Measurements from ENCODE around the gene BPIFB4. TPM values are rescaled to one million over a fixed set of nuclear protein-coding genes. Genes with fewer than 3 reads are reported as not detected.

Gene BPIFB4
- total and polyA plus RNA-seq, 9 of the 15 experiments (the other 6 are each of a cell fraction or from before 2014, with no cell fraction given), result not detected

DNA sequence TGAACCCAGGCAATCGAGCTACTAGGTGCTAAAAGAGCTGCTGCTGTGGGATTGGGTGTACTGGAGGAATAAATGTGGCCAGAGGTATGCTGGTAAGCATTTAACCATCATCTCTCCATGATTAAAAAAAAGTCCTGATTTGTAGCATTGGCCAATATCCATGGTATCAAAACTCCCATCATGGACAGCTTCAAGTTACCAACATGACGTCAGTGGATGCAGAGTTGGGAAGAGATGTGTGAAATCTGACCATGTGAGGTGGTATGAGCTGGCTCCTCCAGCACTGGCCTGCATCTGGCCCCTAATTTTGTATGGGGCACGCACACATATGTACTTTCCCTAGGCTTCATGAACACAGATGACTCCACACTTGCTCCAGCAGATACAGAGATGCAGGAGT is 11.7 kb downstream of the BPIFB4 start:
- H3K4me1 ChIP-seq (replicated peaks in 1 of 2; ENCODE audit: control insufficient read depth in 2 of 2, insufficient read depth in 2 of 2, low read length in 2 of 2), result no peaks in the 10 kb centered on the region
- H2AFZ ChIP-seq (ENCODE audit: low read depth, low read length), result no peak overlapping the region
- intact Hi-C loops (cut with micrococcal nuclease), result loop anchor here (10.0 kb wide), 1 partner anchor 296 kb away; no protein-coding TSS in a partner anchor
- H3K4me3 ChIP-seq, result no peak overlapping the region
- no peaks in the 10 kb centered on the region for H3K9me1 ChIP-seq (ENCODE audit: control insufficient read depth, insufficient read depth, low read length)
- H3K36me3 ChIP-seq (ENCODE audit: control insufficient read depth, insufficient read depth, low read length), result no peaks in the 10 kb centered on the region
- no peaks in the 10 kb centered on the region for H3K79me2 ChIP-seq (ENCODE audit: control insufficient read depth, insufficient read depth, low read length)
- no peak for ATAC-seq
- H3K27ac ChIP-seq (ENCODE audit: extremely low read depth, low read depth, low read length), result no peak overlapping the region
- ChIA-PET POLR2A (no interaction called here), CTCF (ENCODE audit: low intra/inter-chr PET ratio) (no interaction called here)
- peaks cover 7 to 34% of the 10 kb centered on the region in 2 experiments; a peak in 4 of 5 replicates for H3K27me3 ChIP-seq (ENCODE audit: control insufficient read depth in 2 of 2, insufficient read depth in 2 of 2, low read length in 2 of 2)
- WGBS (ENCODE audit: insufficient coverage, low coverage, missing lambda C conversion rate), result 0% methylated on average over 3 of the region's 3 CpGs
- H3K9me3 ChIP-seq (replicated peaks; ENCODE audit: control insufficient read depth, insufficient read depth, low read depth, low read length), result no peaks in the 10 kb centered on the region
- 0 out of 2 replicates have a peak, but pooled peaks cover 3% of the 10 kb centered on the region for H4K20me1 ChIP-seq (replicated peaks; ENCODE audit: control insufficient read depth, insufficient read depth, low read length)
- no peak for FAIRE-seq
- BruUV-seq (replicated peaks), result no TSS peak
- in situ Hi-C loops (cut with MboI), result loop anchor here (10.0 kb wide), 1 partner anchor 204 kb away; no protein-coding TSS in a partner anchor
- H3K9ac ChIP-seq (ENCODE audit: insufficient read depth in 1 of 2, low read depth in 2 of 2, low read length in 2 of 2), result no peak overlapping the region
- DNase-seq (ENCODE audit: extremely low read depth in 1 of 4, low spot score in 3 of 4), result no peak
- TF ChIP-seq EHMT2 (IDR thresholded peaks at IDR 0.05) (no peak), CBX2 (IDR thresholded peaks at IDR 0.05; ENCODE audit: insufficient read depth, low read length, poor library complexity, severe bottlenecking) (no peak)
- no peak overlapping the region for H3K4me2 ChIP-seq (ENCODE audit: insufficient read depth, low read length)

DNA sequence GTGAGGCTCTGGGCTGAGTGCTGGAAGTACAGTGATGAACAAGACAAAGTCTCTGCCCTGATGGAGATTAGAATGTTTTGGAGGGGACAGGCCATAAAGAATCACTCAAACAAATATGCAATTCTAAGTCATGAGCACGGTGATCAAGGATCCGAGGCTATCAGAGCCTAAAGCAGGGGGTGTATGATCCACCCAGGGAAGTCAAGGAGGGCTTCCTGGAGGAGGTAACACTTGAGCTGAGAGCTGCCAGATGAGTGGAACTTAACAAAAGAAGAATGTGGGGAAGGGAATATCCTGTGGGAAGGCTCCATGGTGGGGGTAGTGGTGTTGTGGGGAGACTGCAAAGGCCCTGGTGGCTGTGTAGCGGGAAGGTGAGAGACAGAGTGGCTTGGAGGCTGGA is 12.2 kb downstream of the BPIFB4 start:
- in situ Hi-C loops (cut with MboI), result loop anchor here (10.0 kb wide), 1 partner anchor 203 kb away; no protein-coding TSS in a partner anchor
- no peaks in the 10 kb centered on the region for H3K9me3 ChIP-seq (replicated peaks; ENCODE audit: control insufficient read depth, insufficient read depth, low read depth, low read length)
- H3K4me1 ChIP-seq (replicated peaks in 1 of 2; ENCODE audit: control insufficient read depth in 2 of 2, insufficient read depth in 2 of 2, low read length in 2 of 2), result no peaks in the 10 kb centered on the region
- ChIA-PET POLR2A (no interaction called here), CTCF (ENCODE audit: low intra/inter-chr PET ratio) (interaction anchor here (0.7 kb wide), 1 partner anchor 1112 kb away, joined by 3 read pairs; no protein-coding TSS in a partner anchor)
- no peaks in the 10 kb centered on the region for H3K79me2 ChIP-seq (ENCODE audit: control insufficient read depth, insufficient read depth, low read length)
- intact Hi-C loops (cut with micrococcal nuclease), result loop anchor here (10.0 kb wide), 1 partner anchor 297 kb away; no protein-coding TSS in a partner anchor
- peaks cover 2 to 29% of the 10 kb centered on the region in 2 experiments; a peak in 4 of 5 replicates for H3K27me3 ChIP-seq (ENCODE audit: control insufficient read depth in 2 of 2, insufficient read depth in 2 of 2, low read length in 2 of 2)
- BruUV-seq (replicated peaks), result no TSS peak
- H2AFZ ChIP-seq (ENCODE audit: low read depth, low read length), result no peak overlapping the region
- H3K4me2 ChIP-seq (ENCODE audit: insufficient read depth, low read length), result no peak overlapping the region
- no peaks in the 10 kb centered on the region for H3K36me3 ChIP-seq (ENCODE audit: control insufficient read depth, insufficient read depth, low read length)
- 3% methylated on average over 3 of the region's 3 CpGs for WGBS (ENCODE audit: insufficient coverage, low coverage, missing lambda C conversion rate)
- DNase-seq (ENCODE audit: extremely low read depth in 1 of 4, low spot score in 3 of 4) (no peak), ATAC-seq (no peak), FAIRE-seq (no peak)
- H3K9me1 ChIP-seq (ENCODE audit: control insufficient read depth, insufficient read depth, low read length), result no peaks in the 10 kb centered on the region
- no peak overlapping the region for H3K27ac ChIP-seq (ENCODE audit: extremely low read depth, low read depth, low read length)
- H4K20me1 ChIP-seq (replicated peaks; ENCODE audit: control insufficient read depth, insufficient read depth, low read length), result no peaks in the 10 kb centered on the region
- H3K4me3 ChIP-seq, result no peak overlapping the region
- no peak overlapping the region for H3K9ac ChIP-seq (ENCODE audit: insufficient read depth in 1 of 2, low read depth in 2 of 2, low read length in 2 of 2)
- no peak for TF ChIP-seq ESRRB (CRISPR knock-in tag; IDR thresholded peaks at IDR 0.05; ENCODE audit: borderline replicate concordance)
- no peak for TF ChIP-seq POU5F1 (IDR thresholded peaks at IDR 0.05; ENCODE audit: borderline replicate concordance, low read depth, low read length, partially characterized antibody)
- TF ChIP-seq ASH1L (IDR thresholded peaks at IDR 0.05; ENCODE audit: borderline replicate concordance, low read depth, partially characterized antibody), result no peak
- TF ChIP-seq ZFP36 (IDR thresholded peaks at IDR 0.05; ENCODE audit: low read depth, low read length, partially characterized antibody), result peak; percentile 97
- no peak for TF ChIP-seq SNIP1 (IDR thresholded peaks at IDR 0.05; ENCODE audit: low read depth)
- TF ChIP-seq RBM25 (IDR thresholded peaks at IDR 0.05; ENCODE audit: low read depth, low read length, severe bottlenecking), result peak; percentile 60
- TF ChIP-seq SMAD2 (IDR thresholded peaks at IDR 0.05; ENCODE audit: low read depth, low read length), result no peak
- no peak for TF ChIP-seq ATF7 (IDR thresholded peaks at IDR 0.05)
- no peak for TF ChIP-seq MAFG (tag; conservative IDR thresholded peaks at IDR 0.05)
- TF ChIP-seq TRIM28 (IDR thresholded peaks at IDR 0.05), result no peak
- TF ChIP-seq, protein P1, sequence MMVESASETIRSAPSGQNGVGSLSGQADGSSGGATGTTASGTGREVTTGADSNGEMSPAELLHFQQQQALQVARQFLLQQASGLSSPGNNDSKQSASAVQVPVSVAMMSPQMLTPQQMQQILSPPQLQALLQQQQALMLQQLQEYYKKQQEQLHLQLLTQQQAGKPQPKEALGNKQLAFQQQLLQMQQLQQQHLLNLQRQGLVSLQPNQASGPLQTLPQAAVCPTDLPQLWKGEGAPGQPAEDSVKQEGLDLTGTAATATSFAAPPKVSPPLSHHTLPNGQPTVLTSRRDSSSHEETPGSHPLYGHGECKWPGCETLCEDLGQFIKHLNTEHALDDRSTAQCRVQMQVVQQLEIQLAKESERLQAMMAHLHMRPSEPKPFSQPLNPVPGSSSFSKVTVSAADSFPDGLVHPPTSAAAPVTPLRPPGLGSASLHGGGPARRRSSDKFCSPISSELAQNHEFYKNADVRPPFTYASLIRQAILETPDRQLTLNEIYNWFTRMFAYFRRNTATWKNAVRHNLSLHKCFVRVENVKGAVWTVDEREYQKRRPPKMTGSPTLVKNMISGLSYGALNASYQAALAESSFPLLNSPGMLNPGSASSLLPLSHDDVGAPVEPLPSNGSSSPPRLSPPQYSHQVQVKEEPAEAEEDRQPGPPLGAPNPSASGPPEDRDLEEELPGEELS (CRISPR knock-in tag; IDR thresholded peaks at IDR 0.05; ENCODE audit: borderline replicate concordance), result no peak
- TF ChIP-seq NRF1 (conservative IDR thresholded peaks at IDR 0.05 in 1 of 2, IDR thresholded peaks at IDR 0.05 in 1 of 2), result no peak
- no peak for TF ChIP-seq NONO (IDR thresholded peaks at IDR 0.05; ENCODE audit: low read depth in 2 of 2, low read length in 1 of 2)

Measured in K562 (cell line).